GM18502 (cell line): ENCODE results near the gene CUL4A.
A peak's percentile ranks its signal among the peaks of the same experiment; 100 is the strongest.
"Not testable (repeated sequence)": the region's sequence is repeated elsewhere in the genome, so short reads cannot be mapped to it uniquely, and the experiment has no call there.

ENCODE experiments used
- ATAC-seq: cut with Tn5 transposase; IDR thresholded peaks from one replicate; pipeline ENCODE4 v1.9.1; 2021; ENCODE audit warnings: mild to moderate bottlenecking; ENCODE audit not compliant: unreplicated experiment, poor library complexity

Gene CUL4A

GRCh38 chr13:113275387-113275786 lies 66.0 kb downstream of the CUL4A start:
- peak; percentile 69 for ATAC-seq

GRCh38 chr13:113280126-113280525 lies 70.7 kb downstream of the CUL4A start:
- ATAC-seq, result no peak

GRCh38 chr13:113283904-113284303 lies 74.5 kb downstream of the CUL4A start:
- no peak for ATAC-seq

- ATAC-seq, result no peak
Measured at GRCh38 chr13:113288880-113289279, 79.5 kb downstream of the CUL4A start.

GRCh38 chr13:113291129-113291528 lies 81.7 kb downstream of the CUL4A start:
- ATAC-seq, result no peak

- no peak for ATAC-seq
Measured at GRCh38 chr13:113292021-113292862, 82.8 kb downstream of the CUL4A start.

- no peak for ATAC-seq
Measured at GRCh38 chr13:113293686-113294085, 84.3 kb downstream of the CUL4A start.

- no peak for ATAC-seq
Measured at GRCh38 chr13:113295776-113296175, 86.4 kb downstream of the CUL4A start.

GRCh38 chr13:113296823-113297369 lies 87.5 kb downstream of the CUL4A start, which contains the start of gene LAMP1:
Gene LAMP1, plus strand, starts transcription at chr13:113297239. Its CDS starts 196 bp downstream, at chr13:113297435.
- peak; percentile 83 for ATAC-seq

GRCh38 chr13:113297370-113298042 lies 88.1 kb downstream of the CUL4A start:
- peak; percentile 31 for ATAC-seq

- ATAC-seq, result no peak
Measured at GRCh38 chr13:113298043-113298945, 88.9 kb downstream of the CUL4A start.

GRCh38 chr13:113299951-113300350 lies 90.5 kb downstream of the CUL4A start:
- ATAC-seq, result no peak

- no peak for ATAC-seq
Measured at GRCh38 chr13:113302986-113303385, 93.6 kb downstream of the CUL4A start.

GRCh38 chr13:113304121-113304520 lies 94.7 kb downstream of the CUL4A start:
- ATAC-seq, result no peak

GRCh38 chr13:113305208-113305607 lies 95.8 kb downstream of the CUL4A start:
- no peak for ATAC-seq

- no peak for ATAC-seq
Measured at GRCh38 chr13:113307491-113307890, 98.1 kb downstream of the CUL4A start.

- no peak for ATAC-seq
Measured at GRCh38 chr13:113309473-113309872, 100.1 kb downstream of the CUL4A start.

GRCh38 chr13:113314112-113314511 lies 104.7 kb downstream of the CUL4A start:
- ATAC-seq, result not testable (repeated sequence)

GRCh38 chr13:113314895-113315470 lies 105.6 kb downstream of the CUL4A start:
- not testable (repeated sequence) for ATAC-seq

- no peak for ATAC-seq
Measured at GRCh38 chr13:113315992-113316391, 106.6 kb downstream of the CUL4A start.
